Astrocyte (in vitro differentiated cells and primary cell): ENCODE data around the gene ESCO1. TPM values are rescaled to one million over a fixed set of nuclear protein-coding genes. Genes with fewer than 3 reads are reported as not detected.

ENCODE experiments used
- DNase-seq: peaks from one replicate; pipeline ENCODE4 v3.0.0-alpha.2; 2010; ENCODE audit warnings: low read depth
- FAIRE-seq: peaks from 2 replicates; lab custom pipeline; 2011; peaks lifted over from hg19 to GRCh38; lab: Jason Lieb, UNC
- H2AFZ ChIP-seq: 2 replicates; pipeline ENCODE4 v1.6.0; 2012; ENCODE audit warnings: low read depth, low read length, inconsistent platforms
- H3K27ac ChIP-seq: 2 replicates; pipeline ENCODE4 v1.5.1; 2011; ENCODE audit warnings: low read depth, low read length, inconsistent platforms
- H3K27me3 ChIP-seq: 2 replicates; pipeline ENCODE4 v1.6.0; 2011; ENCODE audit warnings: low read length, inconsistent platforms; ENCODE audit not compliant: insufficient read depth
- H3K36me3 ChIP-seq: 2 replicates; pipeline ENCODE4 v1.5.1; 2011; ENCODE audit warnings: low read length, inconsistent platforms; ENCODE audit not compliant: insufficient read depth
- H3K4me1 ChIP-seq: 2 replicates; pipeline ENCODE4 v1.5.1; 2011; ENCODE audit warnings: low read length, inconsistent platforms; ENCODE audit not compliant: insufficient read depth
- H3K4me2 ChIP-seq: 2 replicates; pipeline ENCODE4 v1.6.0; 2012; ENCODE audit warnings: low read length, inconsistent platforms
- H3K4me3 ChIP-seq: 2 replicates; pipeline ENCODE4 v1.5.1; 2011; ENCODE audit warnings: low read depth, mild to moderate bottlenecking, low read length, inconsistent platforms; ENCODE audit not compliant: insufficient read depth
- H3K79me2 ChIP-seq: 2 replicates; pipeline ENCODE4 v1.6.0; 2012; ENCODE audit warnings: mild to moderate bottlenecking, low read length, inconsistent platforms; ENCODE audit not compliant: insufficient read depth
- H3K9ac ChIP-seq: 2 replicates; pipeline ENCODE4 v1.6.0; 2012; ENCODE audit warnings: mild to moderate bottlenecking, low read length, inconsistent platforms
- H3K9me3 ChIP-seq: 2 replicates; pipeline ENCODE4 v1.5.1; 2012; ENCODE audit warnings: low read depth, mild to moderate bottlenecking, low read length, inconsistent platforms; ENCODE audit not compliant: insufficient read depth
- H4K20me1 ChIP-seq: 2 replicates; pipeline ENCODE4 v1.6.0; 2012; ENCODE audit warnings: low read length, inconsistent platforms; ENCODE audit not compliant: insufficient read depth
- H3K27ac Mint-ChIP-seq: one replicate; pipeline ENCODE4 v1.8.0; 2021; ENCODE audit warnings: mild to moderate bottlenecking, mixed read lengths; ENCODE audit not compliant: unreplicated experiment
- H3K27me3 Mint-ChIP-seq: one replicate; pipeline ENCODE4 v1.8.0; 2021; ENCODE audit warnings: low read depth, mixed read lengths; ENCODE audit not compliant: unreplicated experiment
- H3K36me3 Mint-ChIP-seq: one replicate; pipeline ENCODE4 v1.8.0; 2021; ENCODE audit warnings: low read depth, mixed read lengths; ENCODE audit not compliant: unreplicated experiment
- H3K4me1 Mint-ChIP-seq: one replicate; pipeline ENCODE4 v1.8.0; 2021; ENCODE audit warnings: low read depth, mixed read lengths; ENCODE audit not compliant: unreplicated experiment
- H3K4me3 Mint-ChIP-seq: one replicate; pipeline ENCODE4 v1.8.0; 2021; ENCODE audit warnings: mild to moderate bottlenecking, moderate library complexity, mixed read lengths; ENCODE audit not compliant: unreplicated experiment
- H3K9me3 Mint-ChIP-seq: one replicate; pipeline ENCODE4 v1.8.0; 2021; ENCODE audit warnings: mild to moderate bottlenecking, mixed read lengths; ENCODE audit not compliant: unreplicated experiment
- EZH2 ChIP-seq: IDR thresholded peaks from 2 replicates; pipeline ENCODE4 v1.6.1; 2012; ENCODE audit warnings: mild to moderate bottlenecking, low read length, inconsistent platforms; ENCODE audit not compliant: insufficient read depth
- total RNA-seq: library from RNA; stranded (reverse); gene quantifications from 2 replicates; pipeline ENCODE4 v1.2.1, GENCODE V29; 2021
- TF ChIP-seq, protein P1 (sequence below): IDR thresholded peaks from 2 replicates; pipeline ENCODE4 v1.5.1; 2011; ENCODE audit warnings: low read depth, mild to moderate bottlenecking, inconsistent platforms, low read length, moderate library complexity; ENCODE audit not compliant: insufficient read depth

ESCO1 gene
- total RNA-seq, 1 donor from 2014 or later = 17.5 TPM

DNA sequence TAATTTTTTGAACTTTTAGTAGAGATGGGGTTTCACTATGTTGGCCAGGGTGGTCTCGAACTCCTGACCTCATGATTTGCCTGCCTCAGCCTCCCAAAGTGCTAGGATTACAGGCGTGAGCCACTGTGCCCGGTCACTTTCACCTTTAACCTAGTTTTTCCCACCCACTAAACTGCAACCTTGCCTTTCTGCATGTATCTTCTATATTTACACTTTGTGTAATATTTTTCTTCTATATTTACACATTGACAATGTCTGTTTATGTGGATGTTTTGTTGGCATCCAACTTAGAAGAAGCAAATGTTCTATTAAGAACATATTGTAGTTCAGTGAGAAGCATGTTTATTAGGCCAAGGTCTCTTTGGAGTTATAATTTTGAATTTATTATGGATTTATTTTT is 38.3 kb upstream of the ESCO1 start:
- Mint-ChIP-seq H3K4me3 (no peak overlapping the region), H3K27ac (no peak overlapping the region), H3K9me3 (no peaks in the 10 kb centered on the region), H3K36me3 (peaks cover 6% of the 10 kb centered on the region), H3K27me3 (no peaks in the 10 kb centered on the region), H3K4me1 (peaks cover 2% of the 10 kb centered on the region)
- Histone ChIP-seq H3K4me2 (no peak overlapping the region), H4K20me1 (no peaks in the 10 kb centered on the region), H3K36me3 (no peaks in the 10 kb centered on the region), H3K9me3 (no peaks in the 10 kb centered on the region), H3K27ac (no peak overlapping the region), H3K4me3 (no peak overlapping the region), H3K27me3 (no peaks in the 10 kb centered on the region), H3K9ac (no peak overlapping the region), H3K79me2 (no peaks in the 10 kb centered on the region), H2AFZ (no peak overlapping the region), H3K4me1 (no peaks in the 10 kb centered on the region)
- DNase-seq (no peak), FAIRE-seq (no peak)
- no peak for TF ChIP-seq EZH2
- TF ChIP-seq, protein P1, sequence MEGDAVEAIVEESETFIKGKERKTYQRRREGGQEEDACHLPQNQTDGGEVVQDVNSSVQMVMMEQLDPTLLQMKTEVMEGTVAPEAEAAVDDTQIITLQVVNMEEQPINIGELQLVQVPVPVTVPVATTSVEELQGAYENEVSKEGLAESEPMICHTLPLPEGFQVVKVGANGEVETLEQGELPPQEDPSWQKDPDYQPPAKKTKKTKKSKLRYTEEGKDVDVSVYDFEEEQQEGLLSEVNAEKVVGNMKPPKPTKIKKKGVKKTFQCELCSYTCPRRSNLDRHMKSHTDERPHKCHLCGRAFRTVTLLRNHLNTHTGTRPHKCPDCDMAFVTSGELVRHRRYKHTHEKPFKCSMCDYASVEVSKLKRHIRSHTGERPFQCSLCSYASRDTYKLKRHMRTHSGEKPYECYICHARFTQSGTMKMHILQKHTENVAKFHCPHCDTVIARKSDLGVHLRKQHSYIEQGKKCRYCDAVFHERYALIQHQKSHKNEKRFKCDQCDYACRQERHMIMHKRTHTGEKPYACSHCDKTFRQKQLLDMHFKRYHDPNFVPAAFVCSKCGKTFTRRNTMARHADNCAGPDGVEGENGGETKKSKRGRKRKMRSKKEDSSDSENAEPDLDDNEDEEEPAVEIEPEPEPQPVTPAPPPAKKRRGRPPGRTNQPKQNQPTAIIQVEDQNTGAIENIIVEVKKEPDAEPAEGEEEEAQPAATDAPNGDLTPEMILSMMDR = no peak

DNA sequence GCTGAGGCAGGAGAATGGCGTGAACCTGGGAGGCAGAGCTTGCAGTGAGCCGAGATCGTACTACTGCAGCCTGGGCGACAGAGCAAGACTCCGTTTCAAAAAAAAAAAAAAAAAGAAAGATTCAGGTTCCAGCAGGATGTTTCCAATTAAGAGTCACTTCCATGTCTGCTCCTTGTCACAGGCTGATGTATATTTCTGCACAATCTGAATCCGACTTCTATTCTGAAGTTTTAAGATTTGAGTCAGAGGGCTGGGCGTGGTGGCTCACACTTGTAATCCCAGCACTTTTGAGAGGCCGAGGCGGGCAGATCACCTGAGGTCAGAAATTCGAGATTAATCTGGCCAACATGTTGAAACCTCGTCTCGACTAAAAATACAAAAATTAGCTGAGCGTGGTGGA is 36.3 kb upstream of the ESCO1 start:
- Histone ChIP-seq H3K79me2 (no peaks in the 10 kb centered on the region), H3K9me3 (no peaks in the 10 kb centered on the region), H3K4me3 (no peak overlapping the region), H4K20me1 (no peaks in the 10 kb centered on the region), H3K9ac (no peak overlapping the region), H3K27ac (no peak overlapping the region), H3K4me1 (no peaks in the 10 kb centered on the region), H2AFZ (no peak overlapping the region), H3K4me2 (no peak overlapping the region), H3K27me3 (no peaks in the 10 kb centered on the region), H3K36me3 (peaks cover 7% of the 10 kb centered on the region)
- peaks cover 2% of the 10 kb centered on the region for H3K4me1 Mint-ChIP-seq
- no peaks in the 10 kb centered on the region for H3K27me3 Mint-ChIP-seq
- peaks cover 9% of the 10 kb centered on the region for H3K36me3 Mint-ChIP-seq
- no peak for DNase-seq
- H3K9me3 Mint-ChIP-seq = no peaks in the 10 kb centered on the region
- no peak for FAIRE-seq
- H3K27ac Mint-ChIP-seq = no peak overlapping the region
- TF ChIP-seq, protein P1 = no peak
- no peak for TF ChIP-seq EZH2
- no peak overlapping the region for H3K4me3 Mint-ChIP-seq

DNA sequence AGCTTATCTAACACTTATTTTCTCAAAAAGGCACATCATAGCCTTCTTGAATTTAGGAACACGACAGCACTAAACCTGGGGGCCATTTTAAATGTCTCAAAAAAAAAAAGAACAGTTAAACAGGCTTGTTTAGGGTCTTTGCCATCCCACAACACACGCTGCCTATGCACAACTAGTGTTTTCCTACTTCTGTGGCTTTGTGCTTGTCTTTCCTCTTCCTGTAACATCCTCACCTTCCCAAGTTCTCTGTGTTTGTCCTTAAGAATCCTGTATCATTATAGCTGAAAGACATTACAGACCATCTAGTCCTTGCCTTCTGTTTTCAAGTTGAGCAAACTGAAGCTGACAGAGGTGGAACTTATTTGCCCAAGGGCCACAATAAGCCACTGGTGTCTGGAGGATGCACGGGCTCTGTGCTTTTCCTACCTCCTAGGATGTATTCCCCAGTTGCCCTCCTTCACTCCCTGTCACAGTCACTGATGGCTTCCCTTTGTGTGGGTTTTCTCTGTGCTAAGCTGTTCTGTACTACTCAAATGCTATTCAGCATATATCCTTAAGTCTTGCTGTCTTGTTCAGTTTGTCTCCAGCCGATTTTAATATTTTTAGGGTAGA is 34.2 kb upstream of the ESCO1 start:
- Histone ChIP-seq H3K27ac (no peak overlapping the region), H3K79me2 (no peaks in the 10 kb centered on the region), H3K9me3 (no peaks in the 10 kb centered on the region), H2AFZ (no peak overlapping the region), H3K4me3 (no peak overlapping the region), H3K4me1 (no peaks in the 10 kb centered on the region), H3K36me3 (peaks cover 13% of the 10 kb centered on the region), H3K27me3 (no peaks in the 10 kb centered on the region), H3K9ac (no peak overlapping the region), H4K20me1 (no peaks in the 10 kb centered on the region), H3K4me2 (no peak overlapping the region)
- peaks cover 9% of the 10 kb centered on the region for H3K36me3 Mint-ChIP-seq
- TF ChIP-seq, protein P1 = no peak
- no peak for TF ChIP-seq EZH2
- H3K9me3 Mint-ChIP-seq = no peaks in the 10 kb centered on the region
- H3K4me1 Mint-ChIP-seq = peaks cover 2% of the 10 kb centered on the region
- H3K27ac Mint-ChIP-seq = no peak overlapping the region
- FAIRE-seq = no peak
- H3K27me3 Mint-ChIP-seq = no peaks in the 10 kb centered on the region
- no peak for DNase-seq
- no peak overlapping the region for H3K4me3 Mint-ChIP-seq
